ENCODE results near the gene ZNF230. TPM values are rescaled to one million over a fixed set of nuclear protein-coding genes. Genes with fewer than 3 reads are reported as not detected.

Gene ZNF230
- 2.2 to 3.2 TPM (median 2.6 TPM) in 5 replicates for total RNA-seq (2022; extraction: Qiagen RNA extraction)

GRCh38 chr19:44002566-44003460 is at the start of gene ZNF230:
TSS of gene ZNF230 (plus strand) at chr19:44002957. CDS start at chr19:44007079, 4,122 bp downstream.

GRCh38 chr19:43983912-43984686 is 18.7 kb upstream of the ZNF230 start, which contains the start of gene ZNF155:
TSS of gene ZNF155 (plus strand) at chr19:43984188. CDS start at chr19:43988544, 4,356 bp downstream.

GRCh38 chr19:44025217-44025936 is 22.6 kb downstream of the ZNF230 start, which contains the start of gene ZNF222:
TSS of gene ZNF222 (plus strand) at chr19:44025379. CDS start at chr19:44025437, 58 bp downstream.

GRCh38 chr19:44051650-44052402 is 49.1 kb downstream of the ZNF230 start, which contains the start of gene ZNF223:
TSS of gene ZNF223 (plus strand) at chr19:44052036. CDS start at chr19:44055177, 3,141 bp downstream.

Other genes starting within 250 kb of the ZNF230 start
- gene SMG9, start 248.0 kb upstream of the ZNF230 start, total RNA-seq (2022; extraction: Qiagen RNA extraction), result 39.2 to 70.8 TPM (median 56.3 TPM) in 5 replicates
- gene KCNN4, start 222.0 kb upstream of the ZNF230 start, total RNA-seq (2022; extraction: Qiagen RNA extraction), result 35.0 to 49.2 TPM (median 46.8 TPM) in 5 replicates
- gene LYPD5, start 200.5 kb upstream of the ZNF230 start, total RNA-seq (2022; extraction: Qiagen RNA extraction), result 0.09 to 0.32 TPM (median 0.16 TPM) in 5 replicates
- 4.8 to 6.8 TPM (median 6.3 TPM) in 5 replicates for gene ZNF283, start 175.6 kb upstream of the ZNF230 start, total RNA-seq (2022; extraction: Qiagen RNA extraction)
- gene ZNF404, start 119.0 kb upstream of the ZNF230 start, total RNA-seq (2022; extraction: Qiagen RNA extraction), result 0.16 to 0.34 TPM (median 0.33 TPM) in 5 replicates
- gene ZNF45, start 67.7 kb upstream of the ZNF230 start, total RNA-seq (2022; extraction: Qiagen RNA extraction), result 9.1 to 12.0 TPM (median 10.8 TPM) in 5 replicates
- gene ZNF221, start 51.7 kb upstream of the ZNF230 start, total RNA-seq (2022; extraction: Qiagen RNA extraction), result 0.38 to 0.77 TPM (median 0.64 TPM) in 5 replicates
- gene ZNF155, start 18.8 kb upstream of the ZNF230 start, total RNA-seq (2022; extraction: Qiagen RNA extraction), result 2.5 to 4.0 TPM (median 3.0 TPM) in 5 replicates
- 3.1 to 3.9 TPM (median 3.6 TPM) in 5 replicates for gene ZNF222, start 22.4 kb downstream of the ZNF230 start, total RNA-seq (2022; extraction: Qiagen RNA extraction)
- 1.8 to 3.5 TPM (median 2.4 TPM) in 5 replicates for gene ZNF223, start 49.1 kb downstream of the ZNF230 start, total RNA-seq (2022; extraction: Qiagen RNA extraction)
- 0.26 to 0.59 TPM (median 0.53 TPM) in 5 replicates for gene ZNF284, start 69.2 kb downstream of the ZNF230 start, total RNA-seq (2022; extraction: Qiagen RNA extraction)
- gene ZNF224, start 91.4 kb downstream of the ZNF230 start, total RNA-seq (2022; extraction: Qiagen RNA extraction), result 7.4 to 10.9 TPM (median 8.5 TPM) in 5 replicates
- 2.6 to 3.6 TPM (median 3.1 TPM) in 5 replicates for gene ZNF225, start 110.4 kb downstream of the ZNF230 start, total RNA-seq (2022; extraction: Qiagen RNA extraction)
- gene ZNF234, start 138.6 kb downstream of the ZNF230 start, total RNA-seq (2022; extraction: Qiagen RNA extraction), result 1.5 to 2.8 TPM (median 2.0 TPM) in 5 replicates
- gene ZNF226, start 162.1 kb downstream of the ZNF230 start, total RNA-seq (2022; extraction: Qiagen RNA extraction), result 18.8 to 21.0 TPM (median 20.0 TPM) in 5 replicates
- 9.2 to 12.3 TPM (median 10.4 TPM) in 5 replicates for gene ZNF227, start 209.6 kb downstream of the ZNF230 start, total RNA-seq (2022; extraction: Qiagen RNA extraction)